ENCODE measurements around the gene ZNF57. TPM values are rescaled to one million over a fixed set of nuclear protein-coding genes. Genes with fewer than 3 reads are reported as not detected.

Gene ZNF57
- total and polyA plus RNA-seq, 12 donors, result 1.0 to 5.5 (median 3.0) TPM

DNA sequence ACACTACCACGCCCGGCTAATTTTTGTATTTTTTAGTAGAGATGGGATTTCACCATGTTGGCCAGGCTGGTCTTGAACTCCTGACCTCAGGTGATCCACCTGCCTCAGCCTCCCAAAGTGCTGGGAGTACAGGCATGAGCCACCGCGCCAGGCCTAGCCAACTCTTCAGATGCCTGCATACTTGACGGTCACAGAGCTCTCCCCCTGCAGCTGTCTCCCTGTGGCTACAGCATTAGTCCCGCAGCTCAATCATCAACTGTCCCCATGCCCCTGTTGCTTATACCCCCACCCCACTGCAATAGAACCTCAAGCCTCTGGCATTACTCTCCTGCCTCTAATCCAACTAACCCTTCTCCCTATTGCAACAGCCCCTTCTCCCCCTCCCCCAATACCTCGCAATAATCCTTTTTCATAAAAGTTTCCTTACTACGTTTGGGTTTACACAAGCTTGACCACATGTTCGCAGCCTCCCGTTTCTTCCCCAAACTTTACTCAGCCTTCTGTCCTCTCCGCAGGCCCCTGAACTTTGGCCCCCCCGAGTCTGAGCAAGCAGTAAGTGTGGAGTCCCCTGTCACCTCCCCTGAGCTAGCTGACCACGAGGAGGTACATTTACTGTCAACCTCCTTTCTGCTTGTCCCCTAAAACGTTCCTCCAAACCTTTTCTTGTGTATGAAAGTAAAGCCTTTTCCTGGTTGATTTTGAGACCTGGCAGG, 42.4 kb downstream of the ZNF57 start:
- ATAC-seq, result no peak
- TF ChIP-seq CTCF (IDR thresholded peaks at IDR 0.05), result no peak
- intact Hi-C loops (cut with DNase I), result loop anchor here in 5 of 10 donors (5.0 to 10.0 kb wide), 4 partner anchors 36 to 58 kb away; partner anchors contain the start of gene ZNF57 (in 2 of the 5)
- 91 to 94% methylated on average over 14 of the region's 14 CpGs for WGBS, 2 donors
- Histone ChIP-seq H3K36me3 (peaks cover 0 to 21% (median 9%) of the 10 kb centered on the region in 9 donors), H3K4me1 (peaks cover 0 to 24% (median 15%) of the 10 kb centered on the region in 9 donors), H3K4me3 (no peak overlapping the region), H3K27me3 (no peaks in the 10 kb centered on the region), H3K27ac (no peak overlapping the region), H3K9me3 (no peaks in the 10 kb centered on the region)
- DNase-seq, result no peak

- DNase-seq (no peak), ATAC-seq (peak in 1 of 8 donors; percentile 49)
- Histone ChIP-seq H3K36me3 (peaks cover 0 to 8% (median 3%) of the 10 kb centered on the region in 9 donors), H3K4me1 (peaks cover 3 to 35% (median 25%) of the 10 kb centered on the region in 9 donors), H3K9me3 (no peaks in the 10 kb centered on the region), H3K27ac (peak overlapping the region in 9 of 10 donors; percentile 49 to 95 (median 90)), H3K4me3 (peak overlapping the region; percentile 73 to 96 (median 82)), H3K27me3 (no peaks in the 10 kb centered on the region)
- intact Hi-C loops (cut with DNase I), result loop anchor here in 6 of 10 donors (2.0 to 10.0 kb wide), 5 partner anchors 37 to 60 kb away; partner anchors contain the start of gene ZNF57 (in 3 of the 6)
- 3% methylated on average over 23 of the region's 23 CpGs for WGBS, 2 donors
- TF ChIP-seq CTCF (IDR thresholded peaks at IDR 0.05), result no peak
Measured at GRCh38 chr19:2944403-2944774, 43.7 kb downstream of the ZNF57 start.

DNA sequence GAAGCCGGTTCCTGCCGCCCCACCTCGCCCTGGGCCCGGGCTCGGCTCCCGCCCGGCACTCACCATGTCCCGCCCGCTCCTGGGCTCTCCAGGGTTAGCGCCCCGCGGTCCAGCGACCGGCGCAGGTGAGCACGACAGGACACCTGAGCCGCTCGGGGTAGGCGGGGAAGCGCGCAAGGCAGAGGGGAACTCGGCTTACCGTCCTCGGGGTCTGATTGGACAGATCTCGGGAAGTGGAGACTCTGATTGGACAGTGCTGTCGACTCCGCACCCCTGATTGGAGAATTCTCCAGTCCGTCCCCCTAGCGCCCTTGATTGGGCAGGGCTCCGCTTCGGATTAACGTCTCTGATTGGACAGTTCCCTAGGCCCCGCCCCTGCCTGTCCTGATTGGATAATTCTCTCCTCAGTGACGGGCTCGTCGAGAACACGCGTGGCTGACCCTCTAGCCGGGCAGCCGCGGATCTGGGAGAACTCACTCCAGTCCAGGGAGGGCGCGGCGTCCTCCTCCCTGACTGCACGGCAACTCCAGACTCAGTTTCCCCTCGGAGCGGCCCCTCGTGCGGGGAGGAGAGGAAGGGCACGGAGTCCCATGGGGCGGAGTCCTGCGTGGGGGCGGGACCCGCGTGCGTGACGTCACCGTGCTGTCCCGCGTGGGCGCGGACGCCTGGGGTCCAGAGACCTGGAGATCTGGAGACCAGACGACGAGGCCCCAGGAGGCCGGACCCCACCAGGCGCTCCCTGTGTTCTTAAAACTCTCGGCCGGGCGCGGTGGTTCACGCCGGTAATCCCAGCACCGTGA, 44.2 kb downstream of the ZNF57 start, which contains the start of gene ZNF77:
ZNF77 (minus strand) TSS at position 197 of the 800 bp plus-strand sequence; CDS start at position 66, 131 bp downstream.
- Histone ChIP-seq H3K4me1 (peaks cover 7 to 40% (median 30%) of the 10 kb centered on the region in 9 donors), H3K9me3 (no peaks in the 10 kb centered on the region), H3K4me3 (peak within 1 kb of the TSS; percentile 73 to 96 (median 82)), H3K27ac (peak within 1 kb of the TSS; percentile 48 to 95 (median 90)), H3K36me3 (peaks cover 0 to 2% (median 0%) of the 10 kb centered on the region in 9 donors), H3K27me3 (no peaks in the 10 kb centered on the region)
- ATAC-seq (peak; percentile 96 to 100 (median 98)), DNase-seq (peak; percentile 97 to 100)
- 1 to 2% methylated on average over 68 to 74 of the region's 74 CpGs for WGBS, 2 donors
- TF ChIP-seq CTCF (IDR thresholded peaks at IDR 0.05), result peak in 4 of 9 donors; percentile 5 to 22 (median 8)
- intact Hi-C loops (cut with DNase I), result loop anchor here in 7 of 10 donors (2.0 to 10.0 kb wide), 5 partner anchors 38 to 60 kb away; partner anchors contain the start of gene ZNF57 (in 4 of the 7)

All from heart right ventricle (tissue), 16 donors.